Stimulated activated naive CD8-positive, alpha-beta T cell treated with anti-CD3 and anti-CD28 coated beads, Interleukin-15, amount 100 ng/mL, for 72 hours (primary cell): ENCODE results near the gene UQCRH.
A peak's percentile ranks its signal among the peaks of the same experiment; 100 is the strongest.

Experiments used
- ATAC-seq: fragments of 150-1000 bp; cut with Tn5 transposase; 2 replicates; pipeline ENCODE4 v1.10.0; 2021; ENCODE audit warnings: mild to moderate bottlenecking, moderate library complexity
- DNase-seq, 2 donors: peaks; one replicate each; pipeline ENCODE4 v3.0.0; 2021 to 2022
- H3K27ac Mint-ChIP-seq, 2 donors: one replicate each; pipeline ENCODE4 v1.8.0; 2022; ENCODE audit warnings: mild to moderate bottlenecking in 2 of 2, mixed read lengths in 2 of 2, moderate library complexity in 2 of 2
- H3K27me3 Mint-ChIP-seq: one replicate; pipeline ENCODE4 v1.8.0; 2022; ENCODE audit warnings: mixed read lengths
- H3K4me1 Mint-ChIP-seq: one replicate; pipeline ENCODE4 v1.8.0; 2022; ENCODE audit warnings: mild to moderate bottlenecking, mixed read lengths
- H3K4me3 Mint-ChIP-seq, 2 donors: one replicate each; pipeline ENCODE4 v1.8.0; 2022; ENCODE audit warnings: mild to moderate bottlenecking in 2 of 2, mixed read lengths in 2 of 2, moderate library complexity in 1 of 2
- H3K9me3 Mint-ChIP-seq, 2 donors: one replicate each; pipeline ENCODE4 v1.8.0; 2022; ENCODE audit warnings: mixed read lengths in 2 of 2

The UQCRH gene

DNA sequence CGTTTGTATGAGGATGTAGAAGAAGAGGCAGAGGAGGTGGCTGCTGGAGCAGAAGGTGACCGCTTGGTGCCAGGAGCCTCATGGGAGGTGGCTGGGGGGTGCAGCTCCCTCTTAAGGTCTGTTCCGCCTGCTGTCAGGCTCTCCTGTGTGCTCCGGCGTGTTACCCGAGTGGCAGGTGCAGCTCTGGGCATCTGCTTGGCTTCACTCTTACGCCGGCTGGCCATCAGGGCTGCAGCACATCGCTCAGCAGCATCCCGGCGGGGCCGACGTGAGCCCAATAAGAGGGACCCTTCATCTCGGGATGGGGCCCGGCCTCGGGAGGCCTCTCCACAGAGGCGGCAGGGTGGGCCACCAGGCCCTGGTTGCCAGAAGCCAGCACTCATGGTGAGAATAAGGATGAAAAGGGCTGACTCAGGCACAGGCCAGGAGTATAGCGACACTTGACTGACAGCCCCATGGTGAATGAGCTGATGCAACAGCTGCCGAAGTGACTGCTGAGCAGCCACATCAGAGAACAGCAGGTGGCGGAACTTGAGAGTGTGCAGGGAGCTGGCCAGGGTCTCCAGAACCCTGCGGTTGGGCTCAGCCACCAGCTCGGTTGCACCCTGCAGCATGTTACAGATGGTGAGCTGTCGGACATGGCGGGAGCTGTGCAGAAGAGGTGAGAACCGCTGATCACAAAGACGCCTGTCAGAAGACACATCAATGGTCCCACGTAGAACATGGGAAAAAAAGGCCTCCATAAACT is 17.6 kb upstream of the UQCRH start:
- peak overlapping the region; percentile 92 to 95 for H3K27ac Mint-ChIP-seq
- peak overlapping the region; percentile 42 to 44 for H3K4me3 Mint-ChIP-seq
- H3K9me3 Mint-ChIP-seq, result no peaks in the 10 kb centered on the region
- no peaks in the 10 kb centered on the region for H3K27me3 Mint-ChIP-seq
- ATAC-seq (peak; percentile 96), DNase-seq (peak; percentile 62 to 81)
- peaks cover 27% of the 10 kb centered on the region for H3K4me1 Mint-ChIP-seq

DNA sequence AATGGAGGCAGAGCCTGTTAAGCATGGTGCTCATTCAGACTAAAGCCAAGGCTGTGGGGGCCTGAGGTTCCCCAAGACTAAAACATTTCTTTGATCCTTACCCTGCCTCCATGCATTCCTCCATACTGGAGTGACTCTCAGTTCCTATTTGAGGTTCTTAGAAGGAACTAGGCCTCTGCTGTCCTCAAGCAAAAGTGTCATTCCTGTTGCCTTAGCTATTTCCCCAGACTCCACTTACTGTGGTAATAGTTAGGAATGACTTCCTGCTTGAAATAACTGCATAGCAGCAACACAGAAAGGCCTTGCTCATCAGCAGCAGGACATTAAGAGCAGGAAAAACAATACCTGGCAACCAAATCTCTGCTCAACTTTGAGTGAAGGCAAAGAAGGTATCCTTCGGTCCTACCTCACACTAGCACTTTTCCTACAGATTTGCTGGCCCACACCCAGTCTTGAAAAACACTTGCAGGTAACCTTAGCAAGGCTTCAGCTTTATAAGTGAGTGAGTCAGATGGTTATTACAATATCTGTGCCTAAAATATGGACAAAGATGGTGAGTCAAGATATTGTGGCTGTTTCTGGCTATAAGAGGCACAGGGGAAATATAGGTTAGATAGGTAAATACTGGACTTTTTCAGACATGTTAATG is 14.9 kb upstream of the UQCRH start:
- Mint-ChIP-seq H3K4me3 (no peak overlapping the region), H3K9me3 (no peaks in the 10 kb centered on the region), H3K27ac (peak overlapping the region in 1 of 2 donors; percentile 73), H3K4me1 (peaks cover 27% of the 10 kb centered on the region), H3K27me3 (no peaks in the 10 kb centered on the region)
- ATAC-seq (no peak), DNase-seq (no peak)

DNA sequence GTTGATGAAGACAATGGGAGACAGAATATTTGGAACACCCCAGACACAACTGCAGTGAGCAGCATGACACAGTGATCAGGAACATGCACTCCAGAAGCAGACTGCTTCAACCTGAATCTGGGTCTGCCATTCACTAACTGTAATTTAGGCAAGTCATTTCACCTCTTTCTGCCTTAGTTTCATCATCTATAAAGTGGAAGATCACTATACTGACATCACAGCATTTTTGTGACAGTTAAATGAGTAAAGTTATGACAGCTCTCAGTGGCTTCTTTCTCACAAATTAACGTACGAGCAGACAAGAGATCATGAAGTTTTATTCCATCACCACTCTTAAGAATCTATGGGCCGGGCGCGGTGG is 14.4 kb upstream of the UQCRH start:
- no peak for DNase-seq
- no peaks in the 10 kb centered on the region for H3K27me3 Mint-ChIP-seq
- peak overlapping the region in 1 of 2 donors; percentile 73 for H3K27ac Mint-ChIP-seq
- no peaks in the 10 kb centered on the region for H3K9me3 Mint-ChIP-seq
- peaks cover 27% of the 10 kb centered on the region for H3K4me1 Mint-ChIP-seq
- no peak for ATAC-seq
- no peak overlapping the region for H3K4me3 Mint-ChIP-seq

DNA sequence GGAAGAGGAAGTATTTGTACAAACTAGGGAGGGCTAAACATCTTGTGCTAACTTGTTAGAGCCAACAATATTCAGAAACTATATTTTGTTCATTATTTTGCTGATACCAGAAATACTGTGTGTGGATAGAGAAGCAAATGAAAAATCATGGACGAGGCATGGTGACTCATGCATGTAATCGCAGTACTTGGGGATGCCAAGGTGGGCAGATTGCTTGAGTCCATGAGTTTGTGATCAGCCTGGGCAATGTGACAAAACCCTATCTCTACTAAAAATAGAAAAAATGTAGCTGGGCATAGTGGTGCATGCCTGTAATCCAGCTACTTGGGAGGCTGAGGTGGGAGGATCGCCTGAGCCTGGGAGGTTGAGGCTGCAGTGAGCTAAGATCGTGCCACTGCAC is 13.5 kb upstream of the UQCRH start:
- H3K27me3 Mint-ChIP-seq, result no peaks in the 10 kb centered on the region
- DNase-seq (no peak), ATAC-seq (no peak)
- H3K4me3 Mint-ChIP-seq, result no peak overlapping the region
- H3K9me3 Mint-ChIP-seq, result no peaks in the 10 kb centered on the region
- peaks cover 26% of the 10 kb centered on the region for H3K4me1 Mint-ChIP-seq
- peak overlapping the region in 1 of 2 donors; percentile 5 for H3K27ac Mint-ChIP-seq

DNA sequence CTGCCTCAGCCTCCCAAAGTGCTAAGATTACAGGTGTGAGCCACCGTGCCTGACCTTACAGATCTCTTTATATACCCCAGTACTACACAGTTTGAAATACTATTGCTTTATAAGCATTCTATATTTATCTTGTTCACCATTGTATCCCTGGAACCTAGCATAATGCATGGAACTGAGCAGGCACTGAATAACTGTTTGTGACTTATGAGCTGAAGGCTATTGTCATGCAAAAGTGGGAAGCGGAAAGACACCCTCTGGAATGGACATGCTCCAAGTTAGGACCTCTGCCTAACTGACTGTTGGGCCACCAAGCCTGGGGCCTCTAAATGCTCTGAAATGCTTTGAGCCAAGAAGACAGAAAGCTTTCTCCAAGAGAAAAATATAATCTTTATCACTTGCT is 8.2 kb upstream of the UQCRH start:
- H3K27me3 Mint-ChIP-seq, result no peaks in the 10 kb centered on the region
- H3K27ac Mint-ChIP-seq, result peak overlapping the region in 1 of 2 donors; percentile 19
- ATAC-seq, result no peak

DNA sequence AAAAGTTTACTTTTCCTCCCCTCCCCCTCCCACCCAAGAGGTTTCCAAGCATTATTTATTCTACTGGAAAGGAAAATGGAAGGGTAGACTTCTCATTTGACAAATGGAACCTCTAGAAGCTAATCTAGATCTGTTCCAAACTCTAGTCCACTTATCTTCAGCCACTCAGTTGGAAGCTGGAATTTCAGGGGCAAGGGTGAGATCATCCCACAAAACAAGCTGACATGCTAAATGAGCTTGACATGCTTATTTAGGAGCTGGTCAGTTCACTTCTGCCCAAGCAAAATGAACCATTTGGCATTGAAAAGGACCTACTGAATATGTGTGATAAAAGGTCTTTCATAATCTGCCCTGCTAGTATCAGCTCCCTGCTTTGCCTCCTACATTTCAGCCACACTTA is 5.1 kb upstream of the UQCRH start:
- Mint-ChIP-seq H3K27ac (no peak overlapping the region), H3K4me3 (no peak overlapping the region)

More for the DNA sequence above, 8.2 kb upstream of the UQCRH start:
- Mint-ChIP-seq H3K4me3 (no peak overlapping the region), H3K4me1 (peaks cover 10% of the 10 kb centered on the region), H3K9me3 (no peaks in the 10 kb centered on the region)
- no peak for DNase-seq

DNA sequence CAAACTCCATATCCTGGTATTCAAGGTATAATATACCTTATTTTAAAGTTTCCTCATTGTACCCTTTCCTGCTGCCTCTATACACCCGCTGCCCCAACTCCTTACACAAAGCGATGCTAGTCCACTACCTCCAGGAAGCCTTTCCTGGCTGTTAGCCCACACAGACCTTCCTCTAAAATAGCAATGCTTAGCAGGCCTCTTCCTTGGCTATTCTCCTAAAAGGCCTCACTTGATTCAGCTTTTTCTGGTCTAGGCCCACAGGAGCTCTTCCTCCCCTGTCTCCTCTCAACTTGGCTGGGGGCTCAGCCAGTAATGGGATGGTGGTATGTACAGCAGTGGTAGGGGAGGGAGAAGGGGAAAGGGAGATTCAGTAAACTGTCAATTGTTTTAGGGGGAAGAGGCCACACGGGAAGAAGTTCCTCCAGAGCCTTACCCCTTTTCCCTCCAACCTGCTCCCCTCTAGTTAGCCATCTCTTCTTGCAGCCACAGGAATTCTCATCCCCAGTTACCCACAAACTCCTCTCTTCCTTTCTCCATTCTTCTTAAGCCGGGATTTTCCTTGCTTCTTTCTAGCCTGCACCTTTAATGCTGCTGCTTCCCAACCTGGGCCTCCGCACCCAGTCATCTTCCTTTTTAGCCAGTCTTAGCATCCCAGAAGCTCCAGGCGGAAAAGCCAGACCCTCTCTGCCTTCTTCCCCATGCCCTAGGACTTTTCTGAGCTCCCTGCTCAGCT is 2.7 kb upstream of the UQCRH start:
- Mint-ChIP-seq H3K27me3 (no peaks in the 10 kb centered on the region), H3K4me3 (peak overlapping the region; percentile 98 to 99), H3K9me3 (no peaks in the 10 kb centered on the region), H3K27ac (peak overlapping the region; percentile 100), H3K4me1 (peaks cover 43% of the 10 kb centered on the region)
- DNase-seq (no peak), ATAC-seq (no peak)

More for the DNA sequence above, 5.1 kb upstream of the UQCRH start:
- Mint-ChIP-seq H3K9me3 (no peaks in the 10 kb centered on the region), H3K4me1 (peaks cover 25% of the 10 kb centered on the region), H3K27me3 (no peaks in the 10 kb centered on the region)
- DNase-seq (no peak), ATAC-seq (no peak)

DNA sequence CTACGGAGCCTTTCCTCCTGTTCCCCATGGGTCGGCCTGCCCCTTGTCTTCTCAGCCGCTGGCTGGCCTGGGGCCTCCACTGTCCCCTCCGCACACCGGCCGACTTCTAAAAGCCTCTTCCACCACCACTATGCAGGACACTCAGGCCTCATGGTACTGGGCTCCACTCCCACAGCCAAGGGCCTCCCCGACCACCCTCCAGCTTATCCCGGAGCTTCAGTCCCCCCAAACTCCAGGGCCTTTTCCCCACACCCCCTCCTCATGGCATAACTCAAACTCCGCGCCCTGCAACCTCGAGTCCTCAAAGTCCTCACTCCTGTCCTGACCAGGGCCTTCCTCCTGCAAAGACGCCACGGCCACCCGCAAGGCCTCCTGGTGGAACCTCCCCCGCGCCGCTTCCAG is 2.1 kb upstream of the UQCRH start:
- Mint-ChIP-seq H3K27me3 (no peaks in the 10 kb centered on the region), H3K27ac (peak overlapping the region; percentile 100), H3K4me3 (peak overlapping the region; percentile 98 to 99), H3K4me1 (peaks cover 48% of the 10 kb centered on the region), H3K9me3 (no peaks in the 10 kb centered on the region)
- ATAC-seq, result no peak
- no peak for DNase-seq

DNA sequence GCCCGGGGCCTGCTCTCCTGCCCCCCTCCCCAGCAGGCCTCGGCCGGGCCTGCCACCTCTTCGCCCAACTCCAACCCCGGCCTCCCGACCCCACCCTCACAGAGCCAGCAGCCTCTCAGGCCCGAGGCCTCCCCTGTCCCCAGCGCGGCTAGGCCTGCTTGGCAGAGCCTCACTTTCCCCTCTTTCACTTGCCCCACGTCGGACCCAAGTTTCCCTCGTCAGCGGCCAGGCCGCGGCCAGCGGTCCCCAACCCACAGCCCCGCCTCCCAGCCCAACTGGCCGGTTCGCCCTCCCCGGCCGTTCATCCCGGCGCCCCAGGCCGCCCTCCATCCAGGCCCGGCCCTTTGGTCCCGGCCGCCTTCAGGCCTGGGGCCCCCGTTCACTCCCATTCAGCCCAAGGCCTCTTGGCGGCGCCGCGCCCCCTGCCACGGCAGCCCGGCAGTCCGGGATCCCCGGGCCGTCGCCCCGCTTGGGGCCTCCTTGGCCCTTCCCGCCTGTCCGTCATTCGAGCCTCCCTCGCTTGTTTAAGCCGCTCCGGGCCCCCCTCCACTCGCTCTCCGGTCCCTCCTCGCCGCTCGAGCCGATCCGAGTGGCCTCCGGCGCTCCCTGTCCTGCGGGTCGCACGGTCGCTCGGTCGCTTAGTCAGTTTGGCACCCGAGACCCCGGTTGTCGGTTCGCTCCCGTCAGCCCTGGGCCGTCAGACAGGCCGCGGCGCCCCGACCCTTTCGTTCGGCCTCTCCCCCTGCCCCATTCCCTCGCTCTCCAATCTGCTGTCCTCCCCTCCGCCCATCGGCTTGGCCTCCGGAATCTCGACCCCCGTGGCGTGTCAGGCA is 1.5 kb upstream of the UQCRH start:
- Mint-ChIP-seq H3K9me3 (no peaks in the 10 kb centered on the region), H3K4me1 (peaks cover 54% of the 10 kb centered on the region), H3K4me3 (peak overlapping the region; percentile 98 to 99), H3K27me3 (no peaks in the 10 kb centered on the region), H3K27ac (peak overlapping the region; percentile 100)
- ATAC-seq (peak; percentile 58), DNase-seq (peak; percentile 71 to 78)

DNA sequence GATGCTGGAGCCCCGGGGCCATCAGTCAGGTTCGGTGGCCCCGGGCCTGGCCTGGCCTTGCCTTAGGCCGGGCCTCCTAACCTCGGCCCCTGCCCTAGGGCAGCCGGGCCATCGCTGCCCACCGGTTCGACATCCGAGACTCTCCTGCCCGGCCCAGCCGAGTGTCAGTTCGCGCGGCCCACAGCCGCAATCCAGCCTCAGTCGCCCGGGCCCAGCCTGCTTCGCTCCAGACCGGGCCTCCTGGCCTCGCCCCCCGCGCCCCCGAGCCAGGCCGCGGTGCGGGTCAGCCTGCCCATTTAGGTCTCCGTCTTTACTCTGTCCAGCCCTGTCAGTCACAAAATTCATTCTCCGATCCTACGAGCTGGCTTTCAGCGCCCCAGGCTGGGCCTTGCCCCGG is 859 bp upstream of the UQCRH start:
- ATAC-seq, result peak; percentile 34
- peak in 1 of 2 donors; percentile 58 for DNase-seq

DNA sequence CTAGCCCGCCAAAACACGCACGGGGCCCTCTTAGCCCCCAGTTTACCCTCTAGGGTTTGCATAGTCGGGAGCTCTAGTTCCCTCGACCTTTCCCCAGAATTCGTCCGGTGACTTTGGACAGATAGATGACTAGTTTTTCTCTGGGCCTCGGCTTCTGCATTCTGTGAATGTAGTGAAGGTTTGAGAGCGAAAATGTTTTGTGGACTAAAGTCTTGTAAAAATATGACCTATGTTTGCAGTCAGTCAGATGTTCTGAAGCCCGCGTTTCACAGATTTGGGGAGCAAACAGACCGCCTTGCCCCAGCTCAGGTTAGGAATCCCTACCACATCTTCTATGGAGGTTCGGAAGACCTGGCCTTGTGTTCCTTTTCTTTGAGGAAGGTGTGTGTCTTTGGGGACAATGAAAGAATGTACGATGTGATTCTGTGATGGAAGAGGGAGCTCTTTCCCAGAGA is 401 bp downstream of the UQCRH start:
- H3K4me3 Mint-ChIP-seq, result peak overlapping the region; percentile 98 to 99
- H3K9me3 Mint-ChIP-seq, result no peaks in the 10 kb centered on the region
- H3K4me1 Mint-ChIP-seq, result peaks cover 68% of the 10 kb centered on the region
- H3K27ac Mint-ChIP-seq, result peak overlapping the region; percentile 100
- no peaks in the 10 kb centered on the region for H3K27me3 Mint-ChIP-seq
- ATAC-seq (no peak), DNase-seq (no peak)

More for the DNA sequence above, 859 bp upstream of the UQCRH start:
- H3K4me1 Mint-ChIP-seq, result peaks cover 61% of the 10 kb centered on the region
- H3K9me3 Mint-ChIP-seq, result no peaks in the 10 kb centered on the region
- H3K27ac Mint-ChIP-seq, result peak overlapping the region; percentile 100
- H3K27me3 Mint-ChIP-seq, result no peaks in the 10 kb centered on the region
- peak overlapping the region; percentile 98 to 99 for H3K4me3 Mint-ChIP-seq

DNA sequence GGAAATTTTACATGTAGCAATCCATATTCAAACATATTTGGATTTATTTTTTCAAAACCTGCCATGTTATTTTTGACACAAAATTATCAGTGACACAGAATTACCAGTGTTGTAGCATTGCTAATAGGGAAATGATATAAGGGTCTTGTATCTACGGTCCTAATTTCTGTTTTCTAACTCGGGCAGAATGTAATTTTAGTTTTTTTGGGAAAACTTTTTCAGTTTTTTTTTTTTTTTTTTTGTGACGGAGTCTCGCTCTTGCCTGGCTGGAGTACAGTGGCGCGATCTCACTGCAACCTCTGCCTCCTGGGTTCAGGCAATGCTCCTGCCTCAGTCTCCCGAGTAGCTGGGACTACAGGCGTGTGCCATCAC is 2.6 kb downstream of the UQCRH start:
- peak overlapping the region in 1 of 2 donors; percentile 7 for H3K27ac Mint-ChIP-seq
- H3K27me3 Mint-ChIP-seq, result no peaks in the 10 kb centered on the region
- DNase-seq, result no peak
- peak overlapping the region; percentile 29 to 49 for H3K4me3 Mint-ChIP-seq
- ATAC-seq, result no peak
- H3K4me1 Mint-ChIP-seq, result peaks cover 55% of the 10 kb centered on the region
- H3K9me3 Mint-ChIP-seq, result no peaks in the 10 kb centered on the region

DNA sequence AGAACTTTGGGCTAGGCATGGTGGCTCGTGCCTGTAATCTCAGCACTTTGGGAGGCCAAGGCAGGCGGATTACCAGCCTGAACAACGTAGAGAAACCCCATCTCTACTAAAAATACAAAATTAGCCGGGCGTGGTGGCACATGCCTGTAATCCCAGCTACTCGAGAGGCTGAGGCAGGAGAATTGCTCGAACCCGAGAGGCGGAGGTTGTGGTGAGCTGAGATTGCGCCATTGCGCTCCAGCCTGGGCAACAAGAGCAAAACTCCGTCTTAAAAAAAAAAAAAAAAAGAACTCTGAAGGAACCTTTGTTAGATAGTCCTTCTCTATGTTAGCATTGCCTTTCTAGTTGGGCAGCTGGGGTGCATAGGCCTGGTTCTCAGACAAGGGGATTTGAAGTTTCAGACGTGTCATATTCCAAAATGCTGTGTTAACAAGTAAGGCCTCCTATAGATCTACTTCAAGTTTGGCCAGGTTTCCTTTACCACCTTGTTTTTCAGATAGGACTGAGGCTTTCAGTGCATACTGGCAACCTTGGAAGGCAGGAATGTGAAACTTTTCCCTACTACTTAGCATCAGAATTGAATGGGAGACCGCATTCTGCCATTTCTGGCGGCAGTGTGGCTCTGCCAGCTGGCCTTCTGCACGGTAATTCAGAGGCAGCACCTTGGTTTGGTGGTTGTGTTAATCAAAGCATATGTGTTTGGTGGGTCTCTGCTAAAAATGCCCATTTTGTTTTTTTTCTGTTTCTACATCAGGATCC is 6.1 kb downstream of the UQCRH start:
- ATAC-seq (no peak), DNase-seq (no peak)
- no peaks in the 10 kb centered on the region for H3K27me3 Mint-ChIP-seq
- H3K9me3 Mint-ChIP-seq, result no peaks in the 10 kb centered on the region
- H3K4me3 Mint-ChIP-seq, result no peak overlapping the region
- peak overlapping the region; percentile 27 to 61 for H3K27ac Mint-ChIP-seq
- H3K4me1 Mint-ChIP-seq, result peaks cover 40% of the 10 kb centered on the region

DNA sequence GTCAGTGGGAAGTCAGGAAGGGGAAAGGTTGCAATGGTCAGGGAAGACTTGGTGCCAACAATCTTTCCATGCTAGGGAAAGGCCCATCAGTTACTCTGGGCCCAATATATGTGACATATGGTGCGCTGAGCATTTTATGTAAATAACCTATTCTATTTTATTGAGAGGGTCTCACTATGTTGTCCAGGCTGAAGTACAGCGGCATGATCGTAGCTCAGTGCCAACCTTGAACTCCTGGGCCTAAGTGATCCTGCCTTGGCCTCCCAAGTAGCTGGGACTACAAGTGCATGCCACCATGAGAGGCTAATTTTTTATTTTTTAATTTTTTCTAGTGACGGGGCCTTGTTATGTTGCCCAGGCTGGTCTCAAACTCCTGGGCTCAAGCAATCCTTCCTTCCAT is 6.8 kb downstream of the UQCRH start:
- Mint-ChIP-seq H3K27me3 (no peaks in the 10 kb centered on the region), H3K9me3 (no peaks in the 10 kb centered on the region), H3K4me1 (peaks cover 34% of the 10 kb centered on the region), H3K4me3 (no peak overlapping the region), H3K27ac (no peak overlapping the region)
- DNase-seq (no peak), ATAC-seq (no peak)
